ENCODE measurements around the gene GRPEL2. TPM values are rescaled to one million over a fixed set of nuclear protein-coding genes. Genes with fewer than 3 reads are reported as not detected.

Gene GRPEL2
- total RNA-seq, 3 donors from 2014 or later, result 45.8 to 52.1 (median 50.6) TPM

- Mint-ChIP-seq H3K27me3 (ENCODE audit: low read depth) (no peaks in the 10 kb centered on the region), H3K9me3 (no peaks in the 10 kb centered on the region), H3K4me3 (peak overlapping the region; percentile 95), H3K36me3 (ENCODE audit: insufficient read depth) (peaks cover 24% of the 10 kb centered on the region), H3K4me1 (ENCODE audit: low read depth) (peaks cover 62% of the 10 kb centered on the region)
- DNase-seq (no peak), ATAC-seq (peak; percentile 31 to 34)
Measured at GRCh38 chr5:149358294-149358651, 13.0 kb downstream of the GRPEL2 start.

- no peak for DNase-seq
- Mint-ChIP-seq H3K4me1 (ENCODE audit: low read depth) (peaks cover 58% of the 10 kb centered on the region), H3K9me3 (no peaks in the 10 kb centered on the region), H3K27me3 (ENCODE audit: low read depth) (no peaks in the 10 kb centered on the region), H3K36me3 (ENCODE audit: insufficient read depth) (peaks cover 20% of the 10 kb centered on the region), H3K4me3 (peak overlapping the region; percentile 95)
- ATAC-seq, result no peak
Measured at GRCh38 chr5:149358868-149359495, 13.7 kb downstream of the GRPEL2 start.

GRCh38 chr5:149360272-149360671 is 15.0 kb downstream of the GRPEL2 start:
- Mint-ChIP-seq H3K36me3 (ENCODE audit: insufficient read depth) (peaks cover 8% of the 10 kb centered on the region), H3K9me3 (no peaks in the 10 kb centered on the region), H3K27me3 (ENCODE audit: low read depth) (no peaks in the 10 kb centered on the region), H3K4me1 (ENCODE audit: low read depth) (peaks cover 49% of the 10 kb centered on the region), H3K4me3 (peak overlapping the region; percentile 21)
- DNase-seq (no peak), ATAC-seq (no peak)

- DNase-seq (no peak), ATAC-seq (no peak)
- peaks cover 34% of the 10 kb centered on the region for H3K4me1 Mint-ChIP-seq (ENCODE audit: low read depth)
- H3K27me3 Mint-ChIP-seq (ENCODE audit: low read depth), result no peaks in the 10 kb centered on the region
- no peaks in the 10 kb centered on the region for H3K36me3 Mint-ChIP-seq (ENCODE audit: insufficient read depth)
- no peak overlapping the region for H3K4me3 Mint-ChIP-seq
- no peaks in the 10 kb centered on the region for H3K9me3 Mint-ChIP-seq
Measured at GRCh38 chr5:149362541-149362940, 17.2 kb downstream of the GRPEL2 start.

- no peak for DNase-seq
- H3K27me3 Mint-ChIP-seq (ENCODE audit: low read depth), result no peaks in the 10 kb centered on the region
- H3K4me3 Mint-ChIP-seq, result no peak overlapping the region
- peaks cover 36% of the 10 kb centered on the region for H3K4me1 Mint-ChIP-seq (ENCODE audit: low read depth)
- H3K36me3 Mint-ChIP-seq (ENCODE audit: insufficient read depth), result no peaks in the 10 kb centered on the region
- no peak for ATAC-seq
- no peaks in the 10 kb centered on the region for H3K9me3 Mint-ChIP-seq
Measured at GRCh38 chr5:149363358-149363757, 18.1 kb downstream of the GRPEL2 start.

GRCh38 chr5:149363936-149364335 is 18.6 kb downstream of the GRPEL2 start:
- DNase-seq, result no peak
- H3K27me3 Mint-ChIP-seq (ENCODE audit: low read depth), result no peaks in the 10 kb centered on the region
- no peaks in the 10 kb centered on the region for H3K9me3 Mint-ChIP-seq
- no peak overlapping the region for H3K4me3 Mint-ChIP-seq
- no peaks in the 10 kb centered on the region for H3K36me3 Mint-ChIP-seq (ENCODE audit: insufficient read depth)
- H3K4me1 Mint-ChIP-seq (ENCODE audit: low read depth), result peaks cover 30% of the 10 kb centered on the region
- ATAC-seq, result no peak

- Mint-ChIP-seq H3K9me3 (no peaks in the 10 kb centered on the region), H3K4me3 (no peak overlapping the region), H3K27me3 (ENCODE audit: low read depth) (no peaks in the 10 kb centered on the region), H3K4me1 (ENCODE audit: low read depth) (peaks cover 25% of the 10 kb centered on the region), H3K36me3 (ENCODE audit: insufficient read depth) (no peaks in the 10 kb centered on the region)
- DNase-seq (no peak), ATAC-seq (no peak)
Measured at GRCh38 chr5:149364719-149365118, 19.4 kb downstream of the GRPEL2 start.

- H3K27me3 Mint-ChIP-seq (ENCODE audit: low read depth), result no peaks in the 10 kb centered on the region
- no peaks in the 10 kb centered on the region for H3K9me3 Mint-ChIP-seq
- no peak overlapping the region for H3K4me3 Mint-ChIP-seq
- no peak for DNase-seq
- no peaks in the 10 kb centered on the region for H3K36me3 Mint-ChIP-seq (ENCODE audit: insufficient read depth)
- peaks cover 18% of the 10 kb centered on the region for H3K4me1 Mint-ChIP-seq (ENCODE audit: low read depth)
- no peak for ATAC-seq
Measured at GRCh38 chr5:149365418-149365817, 20.1 kb downstream of the GRPEL2 start.

GRCh38 chr5:149366169-149366729 is 20.9 kb downstream of the GRPEL2 start:
- ATAC-seq, result no peak
- Mint-ChIP-seq H3K27me3 (ENCODE audit: low read depth) (no peaks in the 10 kb centered on the region), H3K9me3 (no peaks in the 10 kb centered on the region), H3K4me1 (ENCODE audit: low read depth) (peaks cover 11% of the 10 kb centered on the region), H3K36me3 (ENCODE audit: insufficient read depth) (no peaks in the 10 kb centered on the region), H3K4me3 (no peak overlapping the region)
- no peak for DNase-seq

- Mint-ChIP-seq H3K4me1 (ENCODE audit: low read depth) (peaks cover 13% of the 10 kb centered on the region), H3K4me3 (no peak overlapping the region), H3K9me3 (no peaks in the 10 kb centered on the region), H3K36me3 (ENCODE audit: insufficient read depth) (no peaks in the 10 kb centered on the region), H3K27me3 (ENCODE audit: low read depth) (no peaks in the 10 kb centered on the region)
- DNase-seq (peak; percentile 48), ATAC-seq (peak; percentile 73 to 74)
Measured at GRCh38 chr5:149367249-149367971, 22.1 kb downstream of the GRPEL2 start.

- no peak overlapping the region for H3K4me3 Mint-ChIP-seq
Measured at GRCh38 chr5:149367972-149368645, 22.8 kb downstream of the GRPEL2 start.

GRCh38 chr5:149370878-149371277 is 25.6 kb downstream of the GRPEL2 start:
- Mint-ChIP-seq H3K9me3 (no peaks in the 10 kb centered on the region), H3K4me3 (no peak overlapping the region), H3K36me3 (ENCODE audit: insufficient read depth) (no peaks in the 10 kb centered on the region), H3K4me1 (ENCODE audit: low read depth) (peaks cover 13% of the 10 kb centered on the region), H3K27me3 (ENCODE audit: low read depth) (no peaks in the 10 kb centered on the region)
- DNase-seq (no peak), ATAC-seq (no peak)

More at GRCh38 chr5:149367972-149368645, 22.8 kb downstream of the GRPEL2 start:
- Mint-ChIP-seq H3K36me3 (ENCODE audit: insufficient read depth) (no peaks in the 10 kb centered on the region), H3K9me3 (no peaks in the 10 kb centered on the region), H3K4me1 (ENCODE audit: low read depth) (peaks cover 13% of the 10 kb centered on the region), H3K27me3 (ENCODE audit: low read depth) (no peaks in the 10 kb centered on the region)
- ATAC-seq (no peak), DNase-seq (no peak)

- DNase-seq (peak; percentile 65), ATAC-seq (peak; percentile 90 to 93)
- Mint-ChIP-seq H3K4me3 (no peak overlapping the region), H3K9me3 (no peaks in the 10 kb centered on the region), H3K36me3 (ENCODE audit: insufficient read depth) (no peaks in the 10 kb centered on the region), H3K4me1 (ENCODE audit: low read depth) (peaks cover 13% of the 10 kb centered on the region), H3K27me3 (ENCODE audit: low read depth) (no peaks in the 10 kb centered on the region)
Measured at GRCh38 chr5:149371296-149371962, 26.1 kb downstream of the GRPEL2 start.

Data from activated T-cell treated with anti-CD3 and anti-CD28 coated beads, Interleukin-2, amount 50 U/mL, for 4 hours (primary cell).